Measurements from ENCODE around the gene HHATL.

HHATL gene

GRCh38 chr3:42702066-42702951 lies at the start of gene HHATL:
HHATL (minus strand) TSS chr3:42702798; CDS start chr3:42700826, 1,972 bp downstream.
- no peak for DNase-seq

- DNase-seq: no peak
Observed at GRCh38 chr3:42751609-42752008, 49.0 kb upstream of the HHATL start.

GRCh38 chr3:42750834-42751233 lies 48.2 kb upstream of the HHATL start:
- DNase-seq: no peak

- no peak for DNase-seq
Observed at GRCh38 chr3:42749753-42750231, 47.2 kb upstream of the HHATL start.

- DNase-seq: no peak
Observed at GRCh38 chr3:42749025-42749752, 46.6 kb upstream of the HHATL start.

GRCh38 chr3:42747581-42747980 lies 45.0 kb upstream of the HHATL start:
- DNase-seq: no peak

- no peak for DNase-seq
Observed at GRCh38 chr3:42746455-42747450, 44.2 kb upstream of the HHATL start.

- no peak for DNase-seq
Observed at GRCh38 chr3:42745776-42746454, 43.3 kb upstream of the HHATL start.

GRCh38 chr3:42745291-42745745 lies 42.7 kb upstream of the HHATL start:
- DNase-seq: no peak

GRCh38 chr3:42743204-42743995 lies 40.8 kb upstream of the HHATL start:
- no peak for DNase-seq

GRCh38 chr3:42742688-42743087 lies 40.1 kb upstream of the HHATL start:
- no peak for DNase-seq

GRCh38 chr3:42742259-42742658 lies 39.7 kb upstream of the HHATL start:
- no peak for DNase-seq

- no peak for DNase-seq
Observed at GRCh38 chr3:42741796-42742195, 39.2 kb upstream of the HHATL start.

- no peak for DNase-seq
Observed at GRCh38 chr3:42739401-42740158, 37.0 kb upstream of the HHATL start.

- DNase-seq: no peak
Observed at GRCh38 chr3:42736531-42736930, 33.9 kb upstream of the HHATL start.

- DNase-seq: no peak
Observed at GRCh38 chr3:42736081-42736480, 33.5 kb upstream of the HHATL start.

GRCh38 chr3:42735615-42736014 lies 33.0 kb upstream of the HHATL start:
- no peak for DNase-seq

- DNase-seq: no peak
Observed at GRCh38 chr3:42735019-42735418, 32.4 kb upstream of the HHATL start.

- no peak for DNase-seq
Observed at GRCh38 chr3:42734263-42734860, 31.8 kb upstream of the HHATL start.
